HG03460 (cell line): ENCODE measurements around the gene TAF1B.
"Not testable (repeated sequence)": the region's sequence is repeated elsewhere in the genome, so short reads cannot be mapped to it uniquely, and the experiment has no call there.

Source experiments
- ATAC-seq: cut with Tn5 transposase; IDR thresholded peaks from one replicate; pipeline ENCODE4 v1.9.1; 2021; ENCODE audit not compliant: unreplicated experiment

Gene TAF1B

DNA sequence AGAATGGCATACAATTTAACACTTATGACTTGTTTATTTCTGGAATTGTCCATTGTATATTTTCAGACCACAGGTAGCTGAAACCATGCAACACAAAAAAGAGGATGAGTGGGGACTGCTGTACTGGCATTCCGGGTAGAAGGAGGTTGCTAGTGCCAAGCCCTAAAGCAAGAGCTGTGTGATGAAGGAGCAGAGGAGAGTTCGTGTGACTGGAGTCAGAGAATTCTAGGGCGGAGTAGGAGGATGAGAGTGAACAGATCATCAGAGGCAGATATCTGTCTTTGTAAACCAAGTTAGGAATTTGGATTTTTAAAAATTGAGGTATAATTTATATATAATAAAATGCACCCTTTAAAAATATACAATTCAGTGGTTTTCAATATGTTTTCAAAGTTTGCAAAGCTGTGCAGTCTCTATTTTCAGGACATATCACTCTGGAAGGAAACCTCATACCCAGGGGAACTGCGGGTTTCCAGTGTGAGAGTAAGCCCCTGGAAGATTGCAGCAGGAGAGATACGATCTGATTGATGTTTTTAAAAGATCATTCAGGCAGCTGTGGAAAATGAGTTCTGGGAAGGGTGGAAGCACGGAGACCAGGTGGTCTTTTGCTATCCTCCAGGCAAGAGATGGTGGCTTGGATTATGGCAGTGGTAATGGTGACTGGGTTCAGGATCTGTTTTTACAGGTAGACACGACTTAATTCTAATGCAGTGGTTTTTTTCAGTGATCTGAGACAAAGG lies 36.4 kb downstream of the TAF1B start:
- no peak for ATAC-seq

- ATAC-seq: no peak
Measured at GRCh38 chr2:9883897-9884296, 40.6 kb downstream of the TAF1B start.

DNA sequence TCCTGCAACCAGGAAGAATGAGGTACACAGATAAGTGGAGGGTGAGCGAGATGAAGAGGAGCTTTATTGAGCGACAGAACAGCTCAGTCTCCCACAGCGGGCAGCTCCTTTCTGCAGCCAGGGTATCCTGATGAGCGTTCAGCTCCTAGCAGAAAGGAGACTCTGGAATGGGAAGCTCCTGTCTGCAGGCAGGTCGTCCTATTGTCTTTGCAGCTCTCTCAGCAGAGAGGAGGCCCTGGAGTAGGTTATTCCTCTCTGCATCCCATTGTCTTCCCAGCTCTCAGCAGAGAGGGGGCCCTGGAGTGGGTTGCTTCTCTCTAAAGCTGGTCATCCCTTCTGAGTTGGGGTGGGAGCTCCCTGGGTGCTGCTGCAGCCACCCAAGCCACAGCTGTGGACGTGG lies 41.2 kb downstream of the TAF1B start:
- no peak for ATAC-seq

DNA sequence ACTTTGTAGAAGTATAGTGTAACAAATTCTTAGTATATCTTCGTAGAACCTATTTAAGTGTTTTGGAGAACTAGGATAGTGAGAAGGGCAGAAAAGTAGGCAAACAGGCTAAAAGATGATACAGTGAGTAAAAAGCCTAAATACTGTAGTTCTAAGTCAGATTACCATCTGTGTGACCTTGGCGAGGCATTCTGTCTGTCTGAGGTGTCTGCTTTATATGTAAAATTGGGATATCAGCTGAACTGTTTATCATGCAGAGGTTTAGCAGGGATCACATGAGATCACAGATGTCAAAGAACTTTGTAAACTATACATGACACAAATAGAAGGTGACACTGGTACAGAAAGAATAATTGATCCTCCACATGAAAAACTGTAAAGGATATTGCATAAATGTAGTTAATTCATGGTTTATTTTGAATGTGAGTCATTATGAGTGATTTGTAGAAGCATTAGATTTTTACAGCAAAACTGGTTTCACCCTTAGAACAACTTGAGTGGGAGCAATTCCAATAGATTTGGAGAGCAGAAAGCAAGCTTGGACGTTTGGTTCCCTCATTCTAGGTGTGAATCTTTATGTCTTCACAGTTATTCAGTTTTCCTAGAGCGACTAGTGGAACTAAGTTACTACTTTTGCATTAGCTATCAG lies 41.9 kb downstream of the TAF1B start:
- no peak for ATAC-seq

DNA sequence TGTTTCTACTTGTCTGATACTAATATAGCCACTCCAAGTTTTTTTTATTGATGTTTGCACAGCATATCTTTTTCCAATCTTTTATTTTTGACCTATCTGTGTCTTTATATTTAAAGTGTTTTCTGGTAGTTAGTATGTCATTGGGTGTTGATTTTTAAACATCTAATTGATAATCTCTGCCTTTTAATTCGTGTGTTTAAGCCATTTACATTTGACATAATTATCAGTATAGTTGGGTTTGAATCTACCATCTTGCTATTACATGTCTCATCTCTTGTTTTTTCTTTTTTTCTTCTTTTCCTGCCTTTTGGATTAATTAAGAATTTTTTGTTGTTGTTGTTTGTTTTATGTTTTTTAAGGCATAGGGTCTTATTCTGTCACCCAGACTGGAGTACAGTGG lies 44.2 kb downstream of the TAF1B start:
- ATAC-seq: no peak

DNA sequence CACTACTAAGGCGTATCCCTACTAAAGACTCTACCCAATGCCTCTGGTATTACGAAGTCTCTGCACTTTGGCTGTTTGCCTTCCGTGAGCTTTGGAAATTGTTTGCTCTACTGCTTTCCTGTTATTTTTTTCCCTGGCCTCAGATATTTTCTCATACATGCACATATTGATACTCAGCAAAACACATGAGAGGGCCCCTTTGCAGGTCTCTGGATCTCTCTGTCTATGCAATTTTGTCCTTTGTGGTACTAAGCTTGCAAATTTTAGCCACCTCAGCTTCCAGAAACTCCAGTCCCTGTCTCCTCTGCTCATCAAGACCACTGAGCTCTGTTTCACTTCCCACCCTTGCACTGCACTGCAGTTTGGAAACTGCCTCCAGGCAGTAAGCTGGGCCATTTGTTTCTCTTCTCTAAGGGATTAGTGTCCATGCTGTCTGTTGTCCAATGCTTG lies 46.6 kb downstream of the TAF1B start:
- ATAC-seq: no peak

DNA sequence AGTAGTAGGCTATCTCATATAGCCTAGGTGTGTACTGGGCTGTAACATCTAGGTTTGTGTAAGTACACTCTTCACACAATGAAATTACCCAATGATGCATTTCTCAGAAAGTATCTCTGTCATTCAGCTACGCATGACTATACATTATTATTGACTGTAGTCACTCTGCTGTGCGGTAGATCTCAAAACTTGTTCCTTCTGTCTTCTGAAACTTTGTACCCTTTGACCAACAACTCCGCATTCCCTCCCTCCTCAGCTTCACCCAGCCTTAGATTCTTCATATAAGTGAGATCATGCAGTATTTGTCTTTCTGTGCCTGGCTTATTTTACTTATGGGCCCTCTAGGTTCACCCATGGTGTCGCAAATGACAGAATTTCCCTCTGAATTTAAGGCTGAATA lies 49.0 kb downstream of the TAF1B start:
- no peak for ATAC-seq

DNA sequence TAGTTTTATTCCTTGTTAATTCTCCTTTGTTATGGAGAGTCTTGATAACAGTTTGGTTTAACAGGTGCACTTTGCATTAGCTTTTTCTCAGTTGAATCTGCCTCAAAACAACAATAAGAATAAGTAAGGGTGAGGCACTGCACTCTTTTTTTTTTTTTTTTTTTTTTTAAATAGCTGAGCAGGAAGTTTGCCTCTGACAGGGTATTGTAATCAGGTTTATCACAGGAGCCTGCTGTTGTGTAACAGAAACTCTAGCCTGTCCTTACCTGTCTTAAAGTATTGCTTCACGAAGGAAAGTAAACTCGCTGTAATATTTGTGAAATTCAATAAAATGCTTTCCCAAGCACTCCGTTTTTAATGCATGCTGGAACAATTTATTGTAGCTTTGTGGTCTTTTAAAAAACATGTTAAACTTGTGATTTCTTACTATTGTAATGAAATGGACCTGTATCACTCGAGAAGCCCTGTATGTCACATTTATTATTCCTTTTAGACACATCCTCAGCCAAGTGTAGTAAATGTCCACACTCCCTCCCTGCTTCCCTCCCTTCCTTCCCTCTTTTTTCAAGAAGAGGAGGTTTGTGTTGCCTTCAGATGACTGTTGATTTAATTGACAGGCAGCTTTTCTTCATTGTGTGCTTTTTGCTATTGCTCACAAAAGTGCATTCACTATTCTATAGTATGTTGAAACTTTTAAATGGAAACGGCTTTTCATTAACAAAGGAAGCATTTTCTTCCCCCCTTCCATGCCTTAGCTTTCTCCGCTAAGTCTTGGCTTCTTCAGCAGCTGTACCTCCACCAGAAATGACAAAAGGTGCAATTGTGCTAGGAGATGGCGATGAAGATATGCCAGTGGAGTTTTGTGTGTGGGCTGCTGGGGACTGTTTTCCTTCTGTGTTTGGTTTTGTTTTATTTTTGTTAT lies 52.7 kb downstream of the TAF1B start:
- no peak for ATAC-seq

GRCh38 chr2:9897331-9897737 lies 54.1 kb downstream of the TAF1B start:
- ATAC-seq: no peak

DNA sequence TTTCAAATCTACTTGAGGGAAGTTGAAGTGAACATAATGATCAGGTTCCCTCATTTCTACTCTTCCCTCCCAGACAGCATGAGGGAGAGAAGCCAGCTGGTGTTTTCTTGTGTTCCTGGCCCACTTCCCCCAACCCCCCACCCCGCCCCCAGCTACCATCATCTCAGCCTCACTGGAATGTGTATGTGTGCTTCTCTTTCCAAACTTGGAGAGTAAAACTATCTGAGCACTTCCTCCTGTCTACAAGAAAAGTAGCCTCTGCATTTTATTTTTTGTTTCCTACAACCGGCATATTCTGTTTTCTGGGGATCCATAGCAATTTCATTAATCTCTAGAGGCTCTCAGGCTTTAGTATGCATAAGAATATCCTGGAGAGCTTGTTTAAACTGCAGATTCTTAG lies 54.6 kb downstream of the TAF1B start:
- no peak for ATAC-seq

- ATAC-seq: no peak
Measured at GRCh38 chr2:9905413-9905812, 62.1 kb downstream of the TAF1B start.

DNA sequence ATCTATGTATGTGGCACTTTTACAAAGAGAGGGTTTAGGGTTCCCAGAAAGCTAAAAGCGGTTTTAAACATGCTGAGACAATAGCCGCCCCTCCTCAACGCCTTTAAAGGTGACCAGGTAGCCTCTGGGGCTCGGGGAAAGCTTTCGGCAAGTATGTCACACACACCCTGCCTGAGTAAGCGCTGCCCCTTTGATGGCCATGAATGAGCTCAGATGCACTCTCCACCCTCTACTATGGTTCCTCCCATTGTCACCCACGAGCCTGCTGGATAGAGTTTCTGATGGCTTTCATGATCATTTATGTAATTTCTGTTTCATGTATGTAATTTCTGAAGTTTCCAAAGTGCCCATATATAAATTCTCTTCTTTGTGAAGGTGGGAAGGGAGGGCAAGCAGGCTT lies 64.1 kb downstream of the TAF1B start:
- ATAC-seq: no peak

- no peak for ATAC-seq
Measured at GRCh38 chr2:9908639-9909038, 65.4 kb downstream of the TAF1B start.

- ATAC-seq: no peak
Measured at GRCh38 chr2:9909106-9909505, 65.8 kb downstream of the TAF1B start.

- ATAC-seq: no peak
Measured at GRCh38 chr2:9910699-9911098, 67.4 kb downstream of the TAF1B start.

DNA sequence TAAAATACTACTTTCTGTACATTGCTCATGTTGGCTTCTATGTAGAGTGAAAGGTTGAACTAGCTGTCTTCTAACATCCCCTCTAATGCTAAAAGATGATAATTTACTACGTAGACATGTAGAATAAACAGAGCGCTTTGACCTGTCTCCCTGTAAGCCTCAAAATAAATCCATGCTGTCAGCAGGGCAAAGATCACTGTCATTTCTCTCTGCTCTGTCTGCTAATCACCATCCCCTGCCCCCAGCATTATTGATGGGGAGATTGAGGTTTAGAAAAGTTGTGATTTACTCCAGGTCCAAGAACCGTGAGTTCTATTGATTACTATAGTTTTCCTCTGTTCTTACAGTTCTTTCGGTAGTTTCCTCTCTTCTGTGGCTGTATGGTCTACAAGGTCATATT lies 69.2 kb downstream of the TAF1B start:
- no peak for ATAC-seq

- peak; percentile 94 for ATAC-seq
Measured at GRCh38 chr2:9914384-9915065, 71.3 kb downstream of the TAF1B start.

GRCh38 chr2:9918275-9918674 lies 75.0 kb downstream of the TAF1B start:
- no peak for ATAC-seq

- no peak for ATAC-seq
Measured at GRCh38 chr2:9919512-9919911, 76.2 kb downstream of the TAF1B start.

GRCh38 chr2:9927020-9927419 lies 83.7 kb downstream of the TAF1B start:
- not testable (repeated sequence) for ATAC-seq

DNA sequence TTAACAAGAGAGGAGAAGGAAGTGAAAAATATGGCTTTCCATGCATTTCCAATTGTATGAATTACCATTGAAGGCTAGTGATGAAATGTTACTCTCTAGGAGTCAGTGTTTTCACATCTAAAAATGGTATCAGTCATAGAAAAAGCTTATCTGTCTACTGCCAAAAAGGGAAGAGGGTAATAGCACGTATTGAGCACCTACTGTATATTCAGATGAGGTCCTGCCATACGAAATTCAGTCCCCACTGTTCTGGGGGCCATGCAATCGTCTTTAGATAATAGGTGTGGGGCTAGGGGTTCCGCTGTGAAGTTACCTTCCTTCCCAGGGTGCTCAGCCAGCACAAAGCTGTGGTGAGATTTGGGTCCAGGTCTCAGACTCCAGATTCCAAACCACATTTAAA lies 94.0 kb downstream of the TAF1B start:
- ATAC-seq: no peak
